ENCODE measurements around the gene MLLT10.

GRCh38 chr10:21791276-21791675, 257.2 kb downstream of the MLLT10 start:
- TF ChIP-seq, protein P1, sequence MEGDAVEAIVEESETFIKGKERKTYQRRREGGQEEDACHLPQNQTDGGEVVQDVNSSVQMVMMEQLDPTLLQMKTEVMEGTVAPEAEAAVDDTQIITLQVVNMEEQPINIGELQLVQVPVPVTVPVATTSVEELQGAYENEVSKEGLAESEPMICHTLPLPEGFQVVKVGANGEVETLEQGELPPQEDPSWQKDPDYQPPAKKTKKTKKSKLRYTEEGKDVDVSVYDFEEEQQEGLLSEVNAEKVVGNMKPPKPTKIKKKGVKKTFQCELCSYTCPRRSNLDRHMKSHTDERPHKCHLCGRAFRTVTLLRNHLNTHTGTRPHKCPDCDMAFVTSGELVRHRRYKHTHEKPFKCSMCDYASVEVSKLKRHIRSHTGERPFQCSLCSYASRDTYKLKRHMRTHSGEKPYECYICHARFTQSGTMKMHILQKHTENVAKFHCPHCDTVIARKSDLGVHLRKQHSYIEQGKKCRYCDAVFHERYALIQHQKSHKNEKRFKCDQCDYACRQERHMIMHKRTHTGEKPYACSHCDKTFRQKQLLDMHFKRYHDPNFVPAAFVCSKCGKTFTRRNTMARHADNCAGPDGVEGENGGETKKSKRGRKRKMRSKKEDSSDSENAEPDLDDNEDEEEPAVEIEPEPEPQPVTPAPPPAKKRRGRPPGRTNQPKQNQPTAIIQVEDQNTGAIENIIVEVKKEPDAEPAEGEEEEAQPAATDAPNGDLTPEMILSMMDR (IDR thresholded peaks at IDR 0.05), result no peak
- TF ChIP-seq POLR2A (IDR thresholded peaks at IDR 0.05), result no peak

Data from thyroid gland (tissue), 4 donors.